Right lung (tissue), 10 donors: ENCODE data around the gene CFAP53. TPM values are rescaled to one million over a fixed set of nuclear protein-coding genes. Genes with fewer than 3 reads are reported as not detected.
A peak's percentile ranks its signal among the peaks of the same experiment; 100 is the strongest.
"Not testable (repeated sequence)": the region's sequence is repeated elsewhere in the genome, so short reads cannot be mapped to it uniquely, and the experiment has no call there.

Experiments
- DNase-seq, 2 donors: peaks; one replicate each; pipeline ENCODE4 v3.0.0-alpha.2; 2013
- long read RNA-seq, 8 donors: transcript quantifications; one replicate each; lab custom pipeline, GENCODE V29; 2026
- polyA plus RNA-seq, 5 donors: library from polyadenylated mRNA; unstranded; fragments of 120-200 nt; gene quantifications; one replicate each; pipeline versions ENCODE4 v1.2.1 to v1.2.3, GENCODE V29; 2013; ENCODE audit warnings: inconsistent platforms in 1 of 5, low replicate concordance in 1 of 5; ENCODE audit not compliant: insufficient read length in 5 of 5, insufficient read depth in 1 of 5

Gene CFAP53, protein sequence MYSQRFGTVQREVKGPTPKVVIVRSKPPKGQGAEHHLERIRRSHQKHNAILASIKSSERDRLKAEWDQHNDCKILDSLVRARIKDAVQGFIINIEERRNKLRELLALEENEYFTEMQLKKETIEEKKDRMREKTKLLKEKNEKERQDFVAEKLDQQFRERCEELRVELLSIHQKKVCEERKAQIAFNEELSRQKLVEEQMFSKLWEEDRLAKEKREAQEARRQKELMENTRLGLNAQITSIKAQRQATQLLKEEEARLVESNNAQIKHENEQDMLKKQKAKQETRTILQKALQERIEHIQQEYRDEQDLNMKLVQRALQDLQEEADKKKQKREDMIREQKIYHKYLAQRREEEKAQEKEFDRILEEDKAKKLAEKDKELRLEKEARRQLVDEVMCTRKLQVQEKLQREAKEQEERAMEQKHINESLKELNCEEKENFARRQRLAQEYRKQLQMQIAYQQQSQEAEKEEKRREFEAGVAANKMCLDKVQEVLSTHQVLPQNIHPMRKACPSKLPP
- polyA plus RNA-seq = 1 to 10 TPM; 2.1 to 7.0 (median 4.5) TPM
- long read RNA-seq, donor 1 = 0 reads
- long read RNA-seq, donor 2 = 0 reads
- long read RNA-seq, donor 3 = 0 reads
- long read RNA-seq, donor 4 = 0 reads
- long read RNA-seq, donor 5 = 0 reads
- long read RNA-seq, donor 6 = 0 reads
- long read RNA-seq, donor 7 = 0 reads
- long read RNA-seq, donor 8 = 0 reads

DNA sequence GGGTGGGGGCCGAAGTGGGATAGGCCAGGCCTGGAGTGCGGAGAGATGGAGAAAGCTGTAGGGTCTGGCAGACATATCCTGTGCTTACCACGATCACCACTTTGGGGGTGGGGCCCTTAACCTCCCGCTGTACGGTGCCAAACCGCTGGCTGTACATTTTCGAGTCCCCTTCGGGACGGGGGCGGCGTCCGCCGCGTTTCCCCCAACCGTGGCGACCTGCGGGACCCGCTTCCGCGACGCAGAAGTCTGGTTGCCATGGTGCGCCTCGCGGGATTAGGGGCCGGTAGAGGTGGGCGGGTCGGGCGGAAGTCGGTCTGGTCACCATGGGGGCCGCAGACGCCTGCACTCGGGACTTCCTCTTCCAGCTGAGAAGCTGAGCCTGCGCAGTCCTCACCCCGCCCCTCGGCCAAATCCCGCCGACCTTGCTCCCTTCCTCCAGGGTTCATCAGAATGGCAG lies at the start of gene CFAP53:
CFAP53 (minus strand) TSS at position 248 of the 457 bp plus-strand sequence; CDS start at position 157, 91 bp downstream.
- peak; percentile 90 to 91 for DNase-seq

DNA sequence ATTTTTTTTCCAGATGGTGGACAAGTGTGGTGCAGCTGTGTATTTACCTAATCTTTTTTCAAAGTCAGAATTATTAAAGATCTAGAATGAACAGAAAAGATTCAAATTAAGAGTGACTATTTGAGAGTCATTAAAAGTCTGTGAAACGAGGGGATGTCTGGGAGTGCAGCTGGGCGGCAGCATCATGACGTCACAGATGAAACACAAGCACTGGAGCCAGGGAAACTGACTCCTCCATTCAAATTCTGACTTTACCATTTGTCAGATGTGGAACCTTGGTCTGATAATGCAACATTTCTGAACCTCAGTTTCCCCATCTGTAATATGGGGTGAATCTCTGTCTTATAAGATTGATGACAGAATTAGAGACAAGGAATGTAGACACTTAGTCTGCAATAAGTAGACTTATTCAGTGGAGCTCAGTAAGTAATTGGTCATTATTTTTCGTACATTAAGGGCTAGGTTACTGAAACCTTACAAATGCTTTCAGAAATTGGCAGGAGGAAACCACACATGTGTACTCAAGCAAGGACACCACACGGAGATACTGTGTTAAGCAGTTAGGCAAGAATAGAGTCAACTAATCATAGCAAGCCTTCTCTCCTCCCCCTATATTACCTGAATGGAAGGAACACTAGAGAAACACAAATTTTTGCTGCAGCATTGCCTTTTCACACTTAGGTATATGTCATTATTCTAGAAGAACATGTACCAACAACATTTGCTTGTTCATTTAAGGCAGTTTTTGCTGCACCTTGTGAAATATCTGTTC lies 49.0 kb upstream of the CFAP53 start:
- DNase-seq = no peak

DNA sequence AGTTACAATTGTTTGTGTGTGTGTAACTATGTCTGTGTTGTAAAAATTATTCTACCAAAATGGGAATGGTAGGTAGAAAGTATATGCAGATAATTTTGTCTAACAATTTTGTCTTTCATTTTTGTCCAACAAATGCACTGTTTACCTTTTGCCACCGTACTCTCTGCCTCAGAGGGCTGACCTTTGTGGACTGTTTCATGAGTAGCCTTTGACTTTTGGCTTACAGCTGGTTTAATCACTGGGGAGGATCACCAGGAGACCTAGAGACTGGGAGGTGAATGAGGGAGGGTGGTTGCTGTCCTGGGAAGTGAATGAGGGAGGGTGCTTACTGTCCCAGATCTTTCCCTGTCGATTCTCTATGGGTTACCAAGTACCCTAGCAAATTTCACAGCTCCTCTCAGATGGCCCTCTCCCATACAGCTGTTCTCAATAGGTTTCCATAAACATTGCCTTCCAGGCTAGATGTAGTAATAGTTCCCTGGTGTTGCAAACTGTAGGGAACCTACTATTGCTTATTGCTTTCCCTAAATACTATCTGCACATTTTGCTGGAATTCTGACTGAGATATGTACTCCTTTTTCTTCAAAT lies 47.7 kb upstream of the CFAP53 start:
- no peak for DNase-seq

DNA sequence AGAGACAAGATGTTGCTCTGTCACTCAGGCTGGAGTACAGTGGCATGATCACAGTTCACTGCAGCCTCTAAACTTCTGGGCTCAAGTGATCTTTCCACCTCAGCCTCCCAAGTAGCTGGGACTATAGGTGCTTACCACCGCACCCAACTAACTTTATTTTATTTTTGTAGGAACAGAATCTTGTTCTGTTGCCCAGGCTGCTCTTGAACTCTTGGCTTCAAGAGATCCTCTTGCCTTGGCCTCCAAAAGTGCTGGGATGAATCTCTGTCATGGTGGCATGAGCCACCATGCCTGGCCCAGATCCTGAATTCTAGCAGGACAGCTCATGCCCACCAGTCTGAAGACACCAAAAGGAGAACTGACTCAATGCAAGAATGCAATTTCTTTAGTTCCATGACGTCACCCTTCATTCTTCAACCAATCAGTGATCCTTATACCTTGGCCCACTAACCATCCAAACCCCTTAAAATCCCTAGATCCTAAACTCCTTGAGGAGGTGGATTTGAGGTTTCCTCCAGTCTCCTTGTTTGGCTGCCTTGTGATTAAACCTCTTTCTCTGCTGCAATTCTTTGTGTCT lies 46.8 kb upstream of the CFAP53 start:
- DNase-seq = no peak

DNA sequence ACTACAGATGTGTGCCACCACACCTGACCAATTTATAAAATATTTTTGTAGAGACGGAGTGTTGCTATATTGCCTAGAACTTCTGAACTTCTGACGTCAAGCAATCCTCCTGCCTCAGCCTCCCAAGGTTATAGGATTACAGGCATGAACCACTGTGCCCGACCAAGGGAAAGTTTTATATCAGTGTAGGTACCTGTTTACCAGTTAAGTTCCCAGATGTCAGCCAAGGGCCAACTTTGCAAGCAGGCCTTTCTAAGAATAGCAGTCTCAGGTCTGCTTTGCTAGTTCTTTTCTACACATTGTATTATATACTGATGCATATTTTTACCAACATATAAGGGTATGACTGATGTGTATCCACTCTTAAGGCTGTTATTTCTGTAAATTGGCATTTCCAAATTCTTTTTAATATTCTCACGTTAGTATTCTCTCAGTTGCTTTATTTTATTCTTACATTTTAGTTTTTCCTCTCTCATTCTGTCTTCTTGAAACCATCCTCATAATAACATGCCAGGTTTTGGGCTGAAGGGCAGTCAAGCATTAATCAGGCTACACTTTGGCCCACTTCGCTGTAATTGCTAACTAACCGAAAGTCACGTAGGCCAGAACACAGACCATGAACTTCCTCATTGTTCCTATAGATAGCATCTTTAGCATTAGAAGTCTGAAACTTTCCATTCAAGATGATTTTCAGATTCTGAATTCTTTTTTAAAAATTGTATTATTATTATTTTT lies 46.2 kb upstream of the CFAP53 start:
- DNase-seq = no peak

DNA sequence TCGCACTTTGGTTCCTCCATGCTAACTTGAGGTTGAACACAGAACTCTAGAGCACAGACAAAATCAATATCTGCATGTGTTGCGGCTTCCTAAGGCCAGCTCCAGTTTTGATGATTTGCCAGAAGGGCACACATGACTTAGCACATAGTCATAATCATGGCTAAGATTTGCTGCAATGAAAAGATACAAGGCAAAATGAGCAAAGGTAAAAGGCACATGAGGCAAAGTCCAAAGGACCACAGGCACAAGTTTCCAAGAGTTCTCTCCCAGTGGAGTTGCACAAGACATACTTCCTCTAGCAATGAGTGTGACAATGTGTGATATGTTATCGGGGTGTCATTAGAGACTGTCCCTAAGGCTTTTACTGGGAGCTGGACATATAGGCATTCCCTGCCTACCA lies 45.4 kb upstream of the CFAP53 start:
- DNase-seq = no peak

DNA sequence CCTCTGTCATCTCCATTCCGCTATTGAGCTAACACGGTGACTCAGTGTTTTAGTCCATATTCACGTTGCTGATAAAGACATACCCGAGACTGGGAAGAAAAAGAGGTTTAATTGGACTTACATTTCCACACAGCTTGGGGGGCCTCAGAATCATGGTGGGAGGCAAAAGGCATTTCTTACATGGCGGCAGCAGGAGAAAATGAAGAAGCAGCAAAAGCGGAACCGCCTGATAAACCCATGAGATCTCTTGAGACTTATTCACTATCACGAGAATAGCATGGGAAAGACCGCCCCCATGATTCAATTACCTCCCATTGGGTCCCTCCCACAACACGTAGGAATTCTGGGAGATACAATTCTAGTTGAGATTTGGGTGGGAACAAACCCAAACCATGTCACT lies 43.8 kb upstream of the CFAP53 start:
- DNase-seq = no peak

DNA sequence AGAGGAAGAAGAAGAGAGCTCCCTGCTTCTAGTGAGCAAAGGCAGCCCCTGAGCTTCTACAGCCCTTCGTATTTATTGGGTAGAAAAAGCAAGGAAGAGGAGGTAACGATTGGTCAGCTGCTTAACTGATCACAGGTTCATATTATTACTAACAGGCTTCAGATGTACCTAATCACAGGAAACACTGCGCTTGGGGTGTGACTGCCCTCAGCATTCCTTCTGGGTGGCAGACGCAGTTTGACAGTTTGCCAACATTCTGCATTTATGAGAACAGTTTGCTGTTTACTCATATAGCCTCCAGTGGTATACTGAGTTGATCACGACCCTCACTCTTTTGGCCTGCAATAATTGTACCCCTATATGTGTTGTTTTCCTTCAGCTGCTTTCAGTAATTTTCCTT lies 42.6 kb upstream of the CFAP53 start:
- not testable (repeated sequence) for DNase-seq

DNA sequence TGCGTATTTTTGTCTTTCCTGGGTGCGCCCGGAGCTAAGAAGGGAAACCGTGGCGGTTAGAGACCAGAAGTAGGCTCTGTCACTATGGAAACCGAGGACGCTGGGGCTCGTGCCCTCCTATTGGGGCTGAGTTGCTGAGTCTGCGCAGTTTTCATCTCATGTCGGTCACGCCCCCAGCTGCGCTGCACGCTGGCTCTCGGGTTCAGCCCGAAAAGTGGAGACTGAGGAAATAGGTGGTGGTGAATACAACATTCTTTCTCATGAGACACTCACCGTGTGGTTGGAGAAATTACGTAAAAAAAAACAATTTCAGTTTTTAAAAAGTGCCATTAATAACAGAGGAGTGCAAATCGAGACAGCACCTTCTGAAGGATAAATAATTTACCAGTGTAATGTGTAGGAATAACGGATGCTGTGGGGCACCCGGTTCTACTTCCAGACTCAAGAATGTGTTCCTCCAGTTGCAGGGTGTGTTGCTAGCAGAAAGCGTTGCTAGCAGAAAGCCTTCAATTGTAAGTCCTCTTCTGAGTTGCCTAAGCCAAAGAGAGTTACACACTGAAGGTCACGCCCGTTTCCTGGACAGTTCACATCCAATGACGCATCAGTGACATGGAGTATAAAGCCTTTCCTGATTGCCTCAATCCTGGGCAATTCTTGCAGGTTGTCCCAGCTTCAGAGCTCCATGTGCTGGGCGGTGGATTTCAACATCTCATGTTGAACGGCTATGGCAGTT lies 41.6 kb upstream of the CFAP53 start:
- DNase-seq = peak; percentile 76 to 79

DNA sequence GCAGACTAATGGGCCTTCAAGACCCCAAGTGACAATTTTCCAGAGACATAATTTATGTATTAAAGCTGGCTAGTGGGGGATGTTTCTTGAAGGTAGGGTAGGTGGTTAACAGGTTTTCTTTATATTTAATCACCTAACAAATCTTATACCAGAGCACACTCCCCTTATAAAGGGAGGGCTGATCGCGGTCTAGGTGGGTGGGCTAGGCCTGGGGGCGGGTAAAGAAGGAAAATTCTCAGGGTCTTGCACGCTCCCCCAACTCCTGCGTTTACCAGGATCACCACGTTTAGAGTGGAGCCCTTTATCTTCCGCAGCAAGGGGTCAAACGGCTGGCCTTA lies 41.1 kb upstream of the CFAP53 start:
- DNase-seq = no peak

DNA sequence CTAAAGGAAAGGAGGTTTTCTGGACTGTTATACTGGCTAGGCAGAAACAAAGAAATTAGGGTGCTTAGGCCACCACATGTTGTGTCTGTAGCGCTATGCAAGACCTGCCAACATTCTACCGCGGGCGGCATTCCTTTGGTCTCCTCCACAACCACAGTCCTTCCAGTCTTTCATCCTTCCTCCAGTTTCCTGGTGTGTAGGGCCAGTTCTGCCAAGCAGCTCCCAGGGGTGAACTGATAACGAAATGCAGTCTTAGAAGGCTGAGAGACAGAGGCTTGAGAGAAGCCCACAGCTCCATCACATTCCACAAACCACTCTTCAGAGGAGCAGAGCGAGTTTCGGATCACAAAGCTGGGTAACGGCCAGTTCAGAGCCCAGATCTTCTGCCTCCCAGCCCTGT lies 40.6 kb upstream of the CFAP53 start:
- no peak for DNase-seq

DNA sequence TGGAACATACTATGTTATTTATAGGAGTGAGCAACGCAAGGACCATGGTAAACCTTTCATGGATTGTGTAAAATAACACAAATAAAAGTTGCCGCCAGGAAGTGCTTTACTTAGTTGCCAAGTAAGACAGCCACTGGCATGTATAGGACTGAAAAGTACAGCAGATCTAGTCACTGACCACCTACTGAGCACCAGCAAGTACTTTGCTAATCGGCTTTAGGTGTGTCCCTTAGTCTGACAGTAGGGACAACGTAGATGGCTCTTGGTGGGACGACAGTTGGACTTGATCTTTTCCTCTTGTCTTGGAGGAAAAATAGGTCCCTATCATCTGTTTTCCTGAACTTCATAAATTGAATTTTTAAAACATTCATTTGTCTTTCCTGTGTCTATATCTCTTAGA lies 34.8 kb upstream of the CFAP53 start:
- DNase-seq = no peak

DNA sequence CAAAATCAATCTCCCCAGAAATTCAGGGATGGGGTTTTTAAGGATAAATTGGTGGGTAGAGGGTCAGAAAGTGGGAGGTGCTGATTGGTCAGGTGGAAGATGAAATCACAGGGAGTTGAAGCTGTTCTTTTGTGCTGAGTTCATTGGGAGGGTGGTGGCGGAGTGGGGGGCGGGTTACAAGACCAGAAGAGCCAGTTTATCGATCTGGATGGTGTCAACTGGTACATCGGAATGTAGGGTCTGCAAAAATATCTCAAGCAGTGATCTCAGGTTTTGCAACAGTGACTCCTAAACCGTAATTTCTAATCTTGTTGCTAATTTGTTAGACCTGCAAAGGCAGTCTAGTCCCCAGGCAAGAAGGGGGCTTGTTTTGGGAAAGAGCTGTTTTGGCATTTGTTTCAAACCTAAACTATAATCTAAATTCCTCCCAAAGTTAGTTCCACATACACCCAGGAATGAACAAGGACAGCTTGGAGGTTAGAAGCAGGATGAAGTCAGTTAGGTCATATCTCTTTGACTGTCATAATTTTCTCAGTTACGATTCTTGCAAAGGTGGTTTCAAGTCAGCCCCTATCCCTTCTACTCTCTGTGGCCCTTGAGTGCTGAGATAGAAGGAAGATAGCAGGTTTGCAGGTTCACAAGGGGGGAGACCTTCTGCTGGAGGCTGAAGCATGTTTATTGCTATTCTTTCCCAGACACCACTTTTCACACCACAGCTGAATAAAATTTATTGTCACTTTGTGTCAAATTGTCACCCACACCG lies 33.5 kb upstream of the CFAP53 start:
- no peak for DNase-seq

DNA sequence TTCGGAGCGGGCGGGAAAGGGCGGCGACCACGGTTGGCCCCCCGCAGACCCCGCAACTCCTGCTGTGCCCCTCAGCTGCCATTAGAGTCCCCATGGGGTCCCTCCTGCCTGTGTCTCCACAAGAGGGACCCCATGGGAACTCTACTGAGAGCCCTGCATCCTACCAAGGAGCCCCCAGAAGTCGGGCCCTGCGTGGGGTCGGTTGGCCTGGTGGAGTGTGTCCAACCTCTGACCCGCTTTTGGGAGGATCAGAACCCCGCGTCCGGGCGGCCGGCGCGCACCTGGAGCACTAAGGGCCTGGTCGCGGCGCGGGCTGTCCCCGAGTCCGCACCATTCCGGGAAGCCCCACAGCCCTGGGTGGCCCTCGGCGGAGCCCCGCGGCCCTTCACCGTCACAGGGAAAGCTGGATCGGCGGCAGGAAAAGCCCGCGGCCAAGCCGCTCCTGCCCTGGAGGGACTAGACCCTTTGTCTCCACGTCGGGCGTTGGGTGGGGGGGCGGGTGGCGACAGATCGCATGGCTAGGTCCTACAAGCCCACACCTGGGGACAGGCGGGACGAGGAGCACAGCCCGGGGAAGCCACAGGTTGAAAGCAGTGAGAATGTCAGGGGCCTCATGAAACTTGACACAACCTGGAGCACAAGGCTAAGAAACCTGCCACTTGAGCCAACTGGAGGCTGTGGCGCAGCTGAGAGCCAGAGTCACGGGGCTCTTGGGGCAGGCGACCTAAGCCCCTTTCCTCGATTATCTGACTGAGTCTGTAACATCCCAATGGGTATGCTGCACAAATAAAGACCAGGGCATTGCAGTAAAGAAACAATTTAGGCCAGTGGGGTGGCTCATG lies 32.4 kb upstream of the CFAP53 start:
- no peak for DNase-seq

DNA sequence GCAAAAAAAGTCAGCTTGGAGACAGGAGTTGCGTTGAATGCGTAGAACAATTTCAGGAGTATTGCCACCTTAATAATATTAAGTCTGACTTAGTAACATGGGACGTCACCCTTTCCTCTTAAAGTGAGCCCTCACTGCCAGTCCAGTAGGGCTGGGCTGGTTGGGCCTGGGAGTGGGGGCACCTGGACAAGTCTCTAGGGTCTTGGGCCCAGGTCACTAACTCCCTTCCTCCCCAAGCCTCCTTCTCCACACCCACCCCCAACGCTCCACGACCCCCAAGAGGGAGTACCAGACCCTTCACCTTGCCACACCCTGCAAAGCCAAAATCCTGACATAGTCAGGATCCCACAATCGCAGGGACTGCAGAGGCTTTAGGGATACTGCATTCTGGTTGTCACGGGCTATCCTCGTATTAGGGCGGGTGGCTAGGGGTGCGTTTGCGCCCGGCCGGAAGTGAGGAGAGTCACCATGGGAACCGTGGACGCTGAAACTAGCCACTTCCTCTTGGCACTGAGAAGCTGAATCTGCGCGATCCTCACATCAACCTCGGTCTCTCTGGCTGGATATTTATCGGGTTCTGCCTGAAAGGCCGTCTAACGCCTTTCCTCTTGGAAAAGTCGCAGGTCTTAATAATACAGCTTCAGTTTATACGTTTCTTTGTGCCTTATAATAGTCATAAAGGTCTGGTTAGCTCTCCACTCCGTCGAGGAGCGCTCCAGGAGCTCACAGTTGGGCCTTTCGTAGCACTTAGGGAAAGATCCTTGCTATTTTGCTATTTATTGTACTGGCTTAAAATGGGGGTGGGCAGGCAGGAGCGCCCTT lies 31.5 kb upstream of the CFAP53 start:
- DNase-seq = peak; percentile 73 to 76

DNA sequence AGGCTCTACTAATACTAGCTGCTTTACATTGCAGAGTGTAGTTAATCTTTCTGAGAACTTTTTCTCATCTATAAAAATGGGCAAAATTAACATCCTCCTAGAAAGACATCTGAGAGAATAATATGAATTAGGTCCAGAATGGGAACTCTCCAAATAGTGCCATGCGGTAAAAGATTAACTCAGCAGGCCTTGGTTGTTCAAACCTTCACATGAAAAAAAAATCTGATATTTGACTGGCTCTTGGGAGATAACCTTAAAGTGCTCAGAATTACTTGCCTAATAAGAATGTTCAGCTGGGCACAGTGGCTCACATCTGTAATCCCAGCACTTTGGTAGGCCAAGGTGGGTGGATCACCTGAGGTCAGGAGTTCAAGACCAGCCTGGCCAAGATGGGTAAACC lies 26.7 kb upstream of the CFAP53 start:
- DNase-seq = no peak

DNA sequence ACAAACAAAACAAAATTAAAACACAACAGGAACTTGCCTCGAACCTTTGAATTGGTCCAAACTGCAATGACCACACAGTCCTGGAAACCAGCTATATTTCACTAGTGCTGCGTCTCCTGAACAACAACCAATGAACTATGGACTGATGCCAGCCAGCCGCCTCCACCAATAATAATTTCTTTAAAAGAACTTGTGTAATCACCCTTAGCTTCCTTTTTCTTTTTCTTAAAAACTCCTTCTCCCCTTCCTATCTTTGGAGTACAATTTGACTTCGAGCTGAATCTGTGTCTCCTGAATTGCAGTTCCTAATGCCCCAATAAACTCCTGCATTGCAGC lies 22.8 kb upstream of the CFAP53 start:
- DNase-seq = no peak
